Hematopoietic multipotent progenitor cell treated with erythropoietin and hydrocortisone succinate and interleukin-3 and kit ligand, for 4 days (in vitro differentiated cells): ENCODE data around the gene LSM14A.
A peak's percentile ranks its signal among the peaks of the same experiment; 100 is the strongest.
"Not testable (repeated sequence)": the region's sequence is repeated elsewhere in the genome, so short reads cannot be mapped to it uniquely, and the experiment has no call there.

Experiments
- DNase-seq: peaks from one replicate; pipeline ENCODE4 v3.0.0-alpha.2; 2015

Gene LSM14A

DNA sequence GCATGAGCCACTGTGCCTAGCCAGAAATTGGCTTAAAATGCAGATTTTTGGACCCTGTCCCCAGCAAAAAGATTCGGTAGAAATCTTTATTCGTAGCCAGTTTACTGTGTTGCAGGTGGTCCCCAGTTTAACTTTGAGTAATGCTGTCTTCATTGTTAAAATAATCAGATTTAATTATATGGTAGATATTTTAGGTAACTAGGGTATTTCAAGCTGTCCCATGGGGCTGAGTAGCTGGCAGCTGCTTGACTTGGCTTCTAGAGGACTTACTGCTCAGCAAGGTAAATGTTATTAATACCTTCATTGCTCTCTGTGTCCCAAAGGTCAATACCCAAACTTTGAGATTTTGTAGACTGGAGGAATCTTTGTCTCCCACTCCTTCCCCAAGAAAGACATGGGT, 21.1 kb downstream of the LSM14A start:
- DNase-seq: no peak

- DNase-seq: no peak
These were observed 21.6 kb downstream of the LSM14A start for GRCh38 chr19:34193876-34194275.

GRCh38 chr19:34201133-34201532, 28.8 kb downstream of the LSM14A start:
- no peak for DNase-seq

GRCh38 chr19:34205324-34205723, 33.0 kb downstream of the LSM14A start:
- not testable (repeated sequence) for DNase-seq

DNA sequence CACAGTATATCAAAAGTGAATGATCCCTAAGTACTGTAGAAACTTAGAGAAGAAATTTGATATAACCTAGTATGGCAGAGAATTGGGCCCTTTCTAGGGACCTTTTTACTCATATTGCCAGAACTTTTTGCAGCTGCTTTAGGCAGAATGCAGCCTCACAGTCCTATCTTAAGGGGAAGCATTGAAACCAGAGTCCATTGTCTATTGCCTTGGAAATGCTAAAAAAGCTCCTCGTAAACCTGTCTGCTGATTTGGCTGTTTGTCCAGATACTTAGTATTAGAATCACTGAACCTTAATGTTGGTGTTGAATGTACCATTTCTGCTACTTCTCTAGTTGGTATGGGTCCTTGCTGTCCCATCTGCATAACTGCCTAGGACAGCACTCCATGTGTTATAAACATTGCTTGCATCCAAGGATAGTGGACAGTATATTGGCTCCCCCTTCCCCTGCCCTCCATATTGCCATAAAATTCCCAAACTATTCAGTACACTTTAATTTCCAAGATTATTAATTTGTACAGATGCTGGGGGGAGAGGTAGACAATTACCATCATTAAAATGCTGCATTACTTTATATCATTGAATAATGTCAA, 36.1 kb downstream of the LSM14A start:
- DNase-seq: no peak

DNA sequence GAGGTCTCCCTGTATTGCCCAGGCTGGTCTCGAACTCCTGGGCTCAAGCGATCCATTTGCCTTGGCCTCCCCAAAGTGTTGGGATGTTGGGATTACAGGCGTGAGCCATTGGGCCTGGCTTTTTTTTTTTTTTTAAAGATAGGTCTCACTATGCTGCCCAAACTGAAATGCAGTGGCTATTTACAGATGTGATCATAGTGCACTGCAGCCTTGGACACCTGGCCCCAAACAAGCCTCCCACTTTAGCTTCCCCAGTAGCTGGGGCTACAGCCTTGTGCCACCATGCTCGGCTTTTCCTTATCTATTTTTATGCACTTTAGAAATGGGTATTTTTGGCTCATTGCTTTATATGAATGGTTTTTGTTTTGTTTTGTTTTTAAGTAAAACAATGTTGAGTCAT, 37.4 kb downstream of the LSM14A start:
- no peak for DNase-seq

GRCh38 chr19:34213283-34213682, 41.0 kb downstream of the LSM14A start:
- no peak for DNase-seq

DNA sequence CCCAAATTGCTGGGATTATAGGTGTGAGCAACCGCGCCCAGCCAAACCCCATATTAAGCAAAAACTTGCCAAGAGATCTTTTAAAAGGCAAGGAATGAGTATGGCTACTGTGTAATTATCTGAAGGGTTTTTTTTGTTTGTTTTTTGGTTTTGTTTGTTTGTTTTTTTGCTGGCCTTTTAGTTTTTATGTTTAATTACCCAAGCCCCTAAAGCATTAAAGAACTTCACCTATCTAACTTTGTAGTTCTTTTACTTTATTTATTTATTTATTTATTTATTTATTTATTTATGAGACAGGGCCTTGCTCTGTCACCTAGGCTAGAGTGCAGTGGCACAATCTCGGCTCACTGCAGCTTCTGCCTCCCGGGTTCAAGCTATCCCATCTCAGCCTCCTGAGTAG, 41.7 kb downstream of the LSM14A start:
- no peak for DNase-seq

- DNase-seq: no peak
These were observed 42.8 kb downstream of the LSM14A start for GRCh38 chr19:34215006-34215665.

- DNase-seq: peak; percentile 32
These were observed 43.3 kb downstream of the LSM14A start for GRCh38 chr19:34215666-34216038.

DNA sequence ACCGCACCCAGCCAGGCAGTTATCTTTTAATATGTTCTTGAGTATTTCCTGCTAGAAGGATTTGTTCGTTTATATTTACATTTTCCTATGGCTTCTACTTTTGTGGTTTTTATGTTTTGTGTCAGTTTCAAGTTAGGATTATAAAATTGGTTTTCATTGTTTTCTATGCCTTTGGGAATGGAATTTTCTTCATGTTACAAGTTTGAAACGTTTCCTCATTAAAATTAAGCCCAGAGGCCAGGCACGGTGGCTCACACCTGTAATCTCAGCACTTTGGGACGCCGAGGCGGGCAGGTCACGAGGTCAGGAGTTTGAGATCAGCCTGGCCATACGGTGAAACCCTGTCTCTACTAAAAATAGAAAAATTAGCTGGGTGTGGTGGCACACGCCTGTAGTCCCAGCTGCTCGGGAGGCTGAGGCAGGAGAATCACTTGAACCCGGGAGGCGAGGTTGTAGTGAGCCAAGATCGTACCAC, 44.5 kb downstream of the LSM14A start:
- not testable (repeated sequence) for DNase-seq

DNA sequence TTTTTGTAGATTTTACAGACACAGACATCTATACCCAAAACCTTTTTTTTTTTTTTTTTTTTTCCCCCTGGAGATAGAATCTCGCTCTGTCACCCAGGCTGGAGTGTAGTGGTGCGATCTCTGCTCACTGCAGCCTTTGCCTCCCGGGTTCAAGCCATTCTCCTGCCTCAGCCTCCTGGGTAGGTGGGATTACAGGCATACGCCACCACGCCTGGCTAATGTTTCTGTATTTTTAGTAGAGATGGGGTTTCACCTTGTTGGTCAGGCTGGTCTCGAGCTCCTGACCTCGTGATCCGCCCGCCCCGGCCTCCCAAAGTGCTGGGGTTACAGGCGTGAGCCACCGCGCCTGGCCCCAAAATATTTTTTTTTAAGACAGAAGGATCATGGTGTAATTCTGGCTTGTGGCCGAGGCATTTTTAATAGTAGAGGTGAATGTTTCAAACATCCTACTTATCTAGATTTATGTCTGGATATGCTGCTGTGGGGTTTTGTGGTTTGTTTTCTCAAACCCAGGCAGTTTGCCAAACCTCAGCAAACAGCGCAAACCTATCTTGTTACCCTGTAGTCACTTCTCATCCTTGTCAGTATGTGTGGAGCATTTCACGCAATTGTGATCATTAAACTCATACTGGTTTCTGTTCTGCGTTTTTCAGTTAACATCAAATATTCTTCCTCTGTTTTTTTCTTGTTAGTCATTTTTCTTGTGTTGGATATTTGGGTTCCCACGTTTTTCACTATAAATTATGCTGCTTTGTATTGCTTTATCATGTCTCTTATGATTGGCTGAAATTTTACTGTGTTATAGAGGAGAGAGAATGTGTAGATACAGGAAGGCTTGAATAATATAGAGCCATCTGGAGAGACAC, 45.9 kb downstream of the LSM14A start:
- DNase-seq: peak; percentile 96

DNA sequence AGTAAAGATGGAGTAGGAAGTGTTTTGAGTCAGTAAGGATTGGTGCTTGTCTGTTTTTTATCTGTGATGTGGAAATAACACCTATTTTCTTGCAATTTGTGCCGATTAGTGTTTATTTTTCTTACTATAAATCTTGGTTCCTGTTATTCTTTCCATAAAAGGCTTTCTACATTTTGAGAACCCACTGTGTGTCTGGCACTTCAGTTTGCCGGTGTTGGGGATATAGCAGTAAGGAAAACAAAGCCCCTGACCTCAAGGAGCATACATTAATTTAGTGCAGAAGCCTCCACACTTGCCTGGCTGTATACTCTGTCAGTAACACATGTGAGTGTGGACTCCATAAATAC, 46.5 kb downstream of the LSM14A start:
- no peak for DNase-seq

DNA sequence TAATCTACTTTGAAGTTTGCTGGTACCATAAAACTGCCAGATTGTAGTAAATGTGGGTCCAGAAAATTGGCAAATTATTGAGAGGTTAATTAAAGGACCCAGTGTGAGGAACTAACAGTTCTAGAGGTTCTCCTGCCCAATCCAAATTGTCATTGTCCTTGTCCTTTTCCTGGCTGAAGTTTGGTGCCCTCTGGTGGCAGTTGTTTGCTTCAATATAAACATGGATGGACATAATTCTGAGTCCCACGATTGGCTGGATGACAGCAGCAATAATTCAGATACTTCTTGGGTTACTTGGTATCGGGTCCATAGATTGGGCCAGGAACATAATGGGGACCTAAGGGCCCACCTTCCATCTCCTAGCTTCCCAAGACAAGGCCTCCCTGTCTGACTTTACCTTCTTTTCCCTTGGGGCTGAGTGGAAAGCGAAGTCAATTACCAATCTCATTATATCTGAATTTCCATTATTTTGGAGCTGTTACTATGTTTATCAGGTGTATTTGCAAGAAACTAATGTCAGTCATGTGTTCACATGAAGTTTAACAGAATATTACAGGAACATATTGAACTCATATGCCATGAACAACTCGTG, 48.3 kb downstream of the LSM14A start:
- peak; percentile 85 for DNase-seq

DNA sequence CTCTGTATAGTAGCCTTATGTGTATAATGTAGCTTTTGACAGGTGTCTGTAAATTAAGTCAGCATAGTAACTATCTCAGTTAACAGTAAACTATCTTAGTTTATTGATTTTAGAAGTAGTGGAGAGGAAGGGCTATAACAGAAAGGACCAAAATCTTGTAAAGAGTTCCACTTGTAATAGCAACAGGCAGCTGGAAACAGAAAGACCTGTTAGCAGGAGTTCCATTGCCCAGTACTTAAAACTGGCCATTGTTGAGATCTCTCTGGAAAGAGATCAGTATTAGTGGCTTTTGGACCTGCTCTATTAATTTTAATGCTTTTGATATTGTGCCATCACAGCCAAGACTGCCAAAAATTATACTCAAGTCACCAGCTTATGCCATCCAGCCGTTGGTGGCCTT, 50.1 kb downstream of the LSM14A start:
- DNase-seq: no peak

GRCh38 chr19:34224996-34225658, 52.8 kb downstream of the LSM14A start:
- DNase-seq: peak; percentile 74

DNA sequence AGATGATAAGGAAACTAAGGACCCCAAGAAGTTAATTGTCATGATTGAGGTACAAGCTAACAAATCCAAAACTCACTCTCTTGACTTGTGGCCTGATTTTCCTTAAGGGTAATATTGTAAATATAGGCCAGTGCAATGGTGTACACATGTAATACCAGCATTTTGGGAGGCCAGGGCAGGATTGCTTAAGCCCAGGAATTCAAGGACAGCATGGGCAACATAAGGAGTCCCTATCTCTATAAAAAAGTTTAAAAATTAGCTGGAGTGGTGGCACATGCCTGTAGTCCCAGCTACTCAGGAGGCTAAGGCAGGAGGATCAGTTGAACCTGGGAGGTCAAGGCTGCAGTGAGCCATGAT, 53.3 kb downstream of the LSM14A start:
- DNase-seq: no peak

- no peak for DNase-seq
These were observed 53.7 kb downstream of the LSM14A start for GRCh38 chr19:34226036-34226435.

- no peak for DNase-seq
These were observed 56.0 kb downstream of the LSM14A start for GRCh38 chr19:34228347-34228746.

DNA sequence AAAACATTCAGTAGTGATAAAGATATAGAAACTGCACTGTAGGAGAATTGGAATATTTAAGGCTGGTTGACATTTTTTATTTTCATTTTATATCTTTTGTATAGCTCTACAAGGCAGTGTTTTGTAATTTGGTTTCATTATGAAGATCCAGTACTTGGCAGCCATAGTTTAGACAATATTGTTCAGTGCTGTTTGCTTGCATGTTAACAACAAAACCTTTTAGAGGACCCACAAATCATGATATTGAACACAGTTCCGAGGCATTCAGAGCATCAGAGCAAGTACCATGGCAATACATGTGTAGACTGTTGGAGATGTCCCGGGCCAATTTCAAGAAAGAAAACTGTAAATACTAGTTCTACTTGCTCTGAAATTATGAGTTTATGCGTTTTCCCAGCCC, 56.5 kb downstream of the LSM14A start:
- no peak for DNase-seq

DNA sequence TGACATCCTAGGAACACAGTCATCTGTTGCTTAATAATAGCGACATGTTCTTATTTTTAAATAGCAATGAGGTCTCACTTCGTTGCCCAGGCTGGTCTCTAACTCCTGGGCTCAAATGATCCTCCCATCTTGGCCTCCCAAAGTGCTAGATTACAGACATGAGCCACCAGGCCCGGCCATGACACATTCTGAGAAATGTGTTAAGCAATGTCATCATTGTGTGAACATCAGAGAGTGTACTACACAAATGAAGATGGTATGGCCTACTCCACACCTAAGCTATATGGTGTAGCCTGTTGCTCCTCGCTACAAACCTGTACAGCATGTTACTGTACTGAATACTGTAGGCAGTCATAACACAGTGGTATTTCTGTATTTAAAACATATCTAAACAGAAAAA, 57.4 kb downstream of the LSM14A start:
- no peak for DNase-seq

DNA sequence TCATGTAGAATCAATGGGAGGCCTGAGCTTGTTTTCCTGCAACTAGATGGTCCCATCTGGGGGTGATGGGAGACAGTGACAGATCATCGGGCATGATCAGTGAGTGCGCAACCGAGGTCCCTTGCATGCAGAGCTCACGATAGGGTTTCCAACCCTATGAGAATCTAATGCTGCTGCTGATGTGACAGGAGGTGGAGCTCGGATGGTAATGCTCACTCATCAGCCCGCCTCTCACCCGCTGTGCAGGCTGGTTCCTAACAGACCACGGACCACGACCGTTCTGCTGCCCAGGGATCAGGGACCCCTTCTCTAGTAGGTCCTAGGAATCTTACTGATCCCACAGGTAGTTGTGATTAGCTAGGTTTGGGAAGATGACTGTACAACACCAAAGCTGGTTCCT, 58.5 kb downstream of the LSM14A start:
- no peak for DNase-seq

DNA sequence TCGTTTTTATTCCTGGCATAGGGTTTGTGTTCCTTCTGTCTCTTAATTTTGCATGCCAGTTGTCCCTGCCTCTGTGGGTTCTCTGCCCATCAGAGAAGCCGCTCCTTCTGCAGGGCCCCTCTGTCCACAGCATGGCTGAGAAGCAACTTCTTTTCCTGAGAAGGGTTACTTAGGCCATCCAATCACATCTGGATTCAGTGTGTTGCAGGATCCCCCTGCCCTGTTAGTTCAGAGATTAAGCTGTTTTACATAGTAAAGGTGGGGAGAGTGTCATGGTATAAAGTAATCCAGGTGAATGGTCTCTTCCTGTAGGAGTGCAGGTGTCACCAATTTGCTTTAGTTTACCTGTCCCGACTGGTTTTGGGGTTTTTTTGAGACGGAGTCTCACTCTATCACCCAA, 59.1 kb downstream of the LSM14A start:
- DNase-seq: no peak
